ENCODE results near the gene IFFO2.

DNA sequence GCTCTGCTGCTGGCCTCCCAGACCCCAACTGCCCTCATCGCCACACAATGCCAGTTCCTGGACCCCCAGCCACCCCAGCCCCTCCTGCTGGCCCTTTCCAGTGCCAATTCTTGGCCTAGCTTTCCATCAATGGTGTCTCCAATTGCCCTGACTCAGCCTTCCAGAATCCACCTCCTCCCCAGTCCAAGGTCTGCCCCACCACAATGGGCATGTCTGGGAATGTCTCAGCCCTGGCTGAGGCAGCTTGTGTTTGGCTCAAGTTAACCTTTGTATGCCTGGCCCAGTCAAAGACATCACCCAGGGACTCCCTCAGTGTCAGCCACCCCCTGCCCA, 70.5 kb downstream of the IFFO2 start:
- TF ChIP-seq POLR2A (IDR thresholded peaks at IDR 0.05; ENCODE audit: control extremely low read depth in 1 of 2, low read depth in 2 of 2, low read length in 2 of 2) (no peak), RAD21 (IDR thresholded peaks at IDR 0.05 in 1 of 2, conservative IDR thresholded peaks at IDR 0.05 in 1 of 2; ENCODE audit: low read depth in 2 of 2, low read length in 2 of 2) (no peak), GABPA (IDR thresholded peaks at IDR 0.05; ENCODE audit: borderline replicate concordance, insufficient read depth, low read length) (no peak), SP2 (IDR thresholded peaks at IDR 0.05; ENCODE audit: low read length) (no peak), EGR1 (IDR thresholded peaks at IDR 0.05; ENCODE audit: borderline replicate concordance, low read depth, low read length) (no peak), ASH2L (IDR thresholded peaks at IDR 0.05; ENCODE audit: low read length) (no peak)
- TF ChIP-seq, protein P1, sequence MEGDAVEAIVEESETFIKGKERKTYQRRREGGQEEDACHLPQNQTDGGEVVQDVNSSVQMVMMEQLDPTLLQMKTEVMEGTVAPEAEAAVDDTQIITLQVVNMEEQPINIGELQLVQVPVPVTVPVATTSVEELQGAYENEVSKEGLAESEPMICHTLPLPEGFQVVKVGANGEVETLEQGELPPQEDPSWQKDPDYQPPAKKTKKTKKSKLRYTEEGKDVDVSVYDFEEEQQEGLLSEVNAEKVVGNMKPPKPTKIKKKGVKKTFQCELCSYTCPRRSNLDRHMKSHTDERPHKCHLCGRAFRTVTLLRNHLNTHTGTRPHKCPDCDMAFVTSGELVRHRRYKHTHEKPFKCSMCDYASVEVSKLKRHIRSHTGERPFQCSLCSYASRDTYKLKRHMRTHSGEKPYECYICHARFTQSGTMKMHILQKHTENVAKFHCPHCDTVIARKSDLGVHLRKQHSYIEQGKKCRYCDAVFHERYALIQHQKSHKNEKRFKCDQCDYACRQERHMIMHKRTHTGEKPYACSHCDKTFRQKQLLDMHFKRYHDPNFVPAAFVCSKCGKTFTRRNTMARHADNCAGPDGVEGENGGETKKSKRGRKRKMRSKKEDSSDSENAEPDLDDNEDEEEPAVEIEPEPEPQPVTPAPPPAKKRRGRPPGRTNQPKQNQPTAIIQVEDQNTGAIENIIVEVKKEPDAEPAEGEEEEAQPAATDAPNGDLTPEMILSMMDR (IDR thresholded peaks at IDR 0.05; ENCODE audit: control extremely low read depth in 1 of 3, insufficient read depth in 1 of 3, low read depth in 1 of 3, low read length in 3 of 3) = no peak
